Stomach (tissue), 9 donors: Measurements from ENCODE around the gene BACE2. TPM values are rescaled to one million over a fixed set of nuclear protein-coding genes. Genes with fewer than 3 reads are reported as not detected.
A peak's percentile ranks its signal among the peaks of the same experiment; 100 is the strongest.

Source experiments
- DNase-seq, 2 donors: peaks; one replicate each; pipeline versions ENCODE4 v3.0.0 to v3.0.0-alpha.2; 2013 to 2019
- H3K27ac ChIP-seq, 5 donors: fragments of 200-600 bp in 4 of 5; sonication (generic) in 4 of 5; one replicate each; pipeline ENCODE4 v1.5.1; 2013 to 2019; ENCODE audit warnings: mild to moderate bottlenecking in 1 of 5, moderate library complexity in 1 of 5
- H3K27me3 ChIP-seq, 3 donors: fragments of 200-600 bp; sonication (generic); one replicate each; pipeline ENCODE4 v1.5.1; 2017 to 2019; ENCODE audit warnings: mixed run types in 1 of 3
- H3K36me3 ChIP-seq, 4 donors: fragments of 200-600 bp; sonication (generic); 1 replicate in 3 of 4; 2 replicates in 1 of 4; pipeline ENCODE4 v1.5.1; 2016 to 2019
- H3K4me1 ChIP-seq, 4 donors: fragments of 200-600 bp; sonication (generic); one replicate each; pipeline ENCODE4 v1.5.1; 2016 to 2019
- H3K4me3 ChIP-seq, 4 donors: fragments of 200-600 bp; sonication (generic) in 3 of 4; one replicate each; pipeline ENCODE4 v1.5.1; 2016 to 2019; ENCODE audit warnings: mild to moderate bottlenecking in 1 of 4
- H3K9me3 ChIP-seq, 4 donors: fragments of 200-600 bp; sonication (generic); one replicate each; pipeline ENCODE4 v1.5.1; 2016 to 2019
- EP300 ChIP-seq: sonication (generic); formaldehyde crosslinking; IDR thresholded peaks from one replicate; pipeline ENCODE4 v1.6.1; 2017; ENCODE audit warnings: antibody characterized with exemption
- POLR2A ChIP-seq, 4 donors: fragments of 450-650 bp; IDR thresholded peaks; one replicate each; pipeline ENCODE4 v1.6.1; 2016; ENCODE audit warnings: antibody characterized with exemption in 4 of 4, control low read depth in 2 of 4, mild to moderate bottlenecking in 1 of 4, moderate library complexity in 1 of 4
- POLR2AphosphoS5 ChIP-seq, 3 donors: sonication (generic); formaldehyde crosslinking; IDR thresholded peaks; one replicate each; pipeline ENCODE4 v1.6.1; 2016; ENCODE audit warnings: antibody characterized with exemption in 3 of 3
- WGBS, 5 donors: extraction: QIAGEN DNeasy Blood & Tissue Kit in 3 of 5; methylation state at CpG; one replicate each; pipeline versions ENCODE4 v1.1.5 to v1.1.7; 2013 to 2018; 5-methylcytosine and 5-hydroxymethylcytosine counted together
- intact Hi-C: fragments of 100-400 bp; cut with DNase I; formaldehyde crosslinking; loops from one replicate; pipeline ENCODE4 v1.15.1; 2023; ENCODE audit warnings: low total_unique reads
- polyA plus RNA-seq, 3 donors: library from polyadenylated mRNA; stranded (reverse); fragments of 200-250 nt; gene quantifications; one replicate each; pipeline ENCODE4 v1.2.3, GENCODE V29; 2013
- total RNA-seq, 5 donors: library from RNA; depleted of rRNA; stranded (reverse); fragments of >200 nt; gene quantifications; one replicate each; pipeline versions ENCODE4 v1.1.0 to v1.2.3, GENCODE V29; 2014 to 2016
- TF ChIP-seq, protein P1 (sequence below), 7 experiments: fragments of 450-650 bp in 4 of 7; fragments of 200-600 bp in 3 of 7; sonication (generic) in 3 of 7; IDR thresholded peaks; one replicate each; pipeline ENCODE4 v1.5.1; 2016 to 2019; ENCODE audit warnings: antibody characterized with exemption in 7 of 7, control low read depth in 2 of 7, mild to moderate bottlenecking in 1 of 7
- donor health status: healthy with polysubstance abuse.
- donor health status: Bipolar disorder and iron deficiency.
- donor health status: healthy.

The BACE2 gene
- total and polyA plus RNA-seq, 8 donors, result 7.6 to 244 (median 51.4) TPM

DNA sequence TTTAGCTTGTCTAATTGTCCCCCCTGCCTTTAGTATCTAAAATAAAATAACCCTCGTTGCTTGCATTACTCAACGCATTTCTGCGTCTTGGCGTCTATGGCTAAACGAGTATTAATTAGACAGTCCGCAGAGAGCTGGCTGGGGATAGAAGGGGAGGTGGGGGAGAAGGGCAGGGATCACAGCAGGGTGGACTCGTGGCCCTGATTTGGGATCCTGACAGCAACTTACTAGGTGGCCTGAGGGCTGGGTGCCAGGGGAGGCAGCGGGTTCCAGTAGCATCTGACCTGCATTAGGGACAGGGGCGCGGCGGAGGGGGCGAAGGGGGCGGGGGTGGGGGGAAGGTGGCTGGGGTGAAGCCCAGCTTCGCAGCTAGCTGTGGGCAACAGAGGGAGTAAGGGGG, 1.1 kb upstream of the BACE2 start:
- Histone ChIP-seq H3K4me3 (peak overlapping the region; percentile 84 to 86 (median 86)), H3K4me1 (peaks cover 30 to 55% (median 47%) of the 10 kb centered on the region in 4 donors), H3K27ac (peak overlapping the region; percentile 95 to 98 (median 96)), H3K27me3 (peaks cover 0 to 20% (median 0%) of the 10 kb centered on the region in 3 donors), H3K36me3 (no peaks in the 10 kb centered on the region), H3K9me3 (no peaks in the 10 kb centered on the region)
- 11 to 41% (median 32%) methylated on average over 12 to 14 of the region's 14 CpGs for WGBS, 5 donors
- intact Hi-C loops, result no loop called here
- TF ChIP-seq POLR2AphosphoS5 (IDR thresholded peaks at IDR 0.05), result no peak
- no peak for TF ChIP-seq EP300
- DNase-seq, result peak in 1 of 2 donors; percentile 64

DNA sequence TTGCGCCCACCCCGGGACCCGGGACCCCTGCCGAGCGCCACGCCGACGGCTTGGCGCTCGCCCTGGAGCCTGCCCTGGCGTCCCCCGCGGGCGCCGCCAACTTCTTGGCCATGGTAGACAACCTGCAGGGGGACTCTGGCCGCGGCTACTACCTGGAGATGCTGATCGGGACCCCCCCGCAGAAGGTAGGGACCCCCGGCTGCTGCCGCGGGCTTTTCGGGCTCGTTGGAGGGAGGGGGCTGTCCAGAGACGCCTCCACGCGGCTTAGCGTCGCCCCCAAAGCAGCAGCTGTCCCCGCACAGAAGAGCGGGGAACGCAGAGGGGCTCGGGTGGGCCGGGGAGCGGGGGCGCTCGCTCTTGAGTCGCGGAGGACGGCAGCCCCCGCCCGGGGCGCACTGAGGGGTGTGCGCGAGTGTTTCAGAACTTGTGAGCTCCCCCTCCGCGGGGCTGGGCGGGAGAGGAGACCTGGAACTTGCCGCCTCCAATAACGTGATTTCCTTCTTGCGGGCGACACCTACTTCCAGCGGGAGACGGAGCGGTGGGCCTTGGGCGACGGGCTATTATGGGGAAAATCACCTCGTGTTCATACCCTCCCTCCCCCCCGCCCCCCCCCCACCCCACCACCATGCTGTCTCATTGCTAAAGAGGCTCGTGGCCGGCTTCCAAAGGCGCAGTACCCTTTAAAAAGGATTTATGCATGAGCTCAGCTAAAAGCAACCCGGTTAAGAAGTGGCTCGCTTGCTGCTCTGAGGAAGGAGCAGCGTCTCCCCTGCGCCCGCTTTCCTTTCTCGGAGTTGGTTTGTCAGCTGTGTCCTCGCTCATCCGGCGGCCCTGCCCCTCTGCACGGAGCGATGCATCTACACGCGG, 664 bp downstream of the BACE2 start:
- peaks cover 0 to 6% (median 0%) of the 10 kb centered on the region in 4 donors for H3K36me3 ChIP-seq
- TF ChIP-seq POLR2A (IDR thresholded peaks at IDR 0.05) (no peak), POLR2AphosphoS5 (IDR thresholded peaks at IDR 0.05) (peak in 2 of 3 donors; percentile 16 to 26)
- H3K4me1 ChIP-seq, result peaks cover 37 to 70% (median 59%) of the 10 kb centered on the region in 4 donors
- intact Hi-C loops, result no loop called here
- peak; percentile 56 to 84 for DNase-seq
- peak overlapping the region; percentile 84 to 86 (median 86) for H3K4me3 ChIP-seq
- no peaks in the 10 kb centered on the region for H3K9me3 ChIP-seq
- H3K27me3 ChIP-seq, result peaks cover 0 to 20% (median 0%) of the 10 kb centered on the region in 3 donors
- 0 to 1% (median 1%) methylated on average over 45 to 75 of the region's 75 CpGs for WGBS, 5 donors
- H3K27ac ChIP-seq, result peak overlapping the region; percentile 95 to 98 (median 96)

GRCh38 chr21:41169258-41169576, 1.3 kb downstream of the BACE2 start:
- H3K27ac ChIP-seq, result peak overlapping the region; percentile 95 to 98 (median 96)
- H3K27me3 ChIP-seq, result peaks cover 0 to 20% (median 0%) of the 10 kb centered on the region in 3 donors
- WGBS, 5 donors, result 1 to 4% (median 3%) methylated on average over 3 of the region's 3 CpGs
- no peaks in the 10 kb centered on the region for H3K9me3 ChIP-seq
- peaks cover 0 to 8% (median 0%) of the 10 kb centered on the region in 4 donors for H3K36me3 ChIP-seq
- TF ChIP-seq EP300 (no peak), POLR2A (IDR thresholded peaks at IDR 0.05) (no peak)
- TF ChIP-seq, protein P1, sequence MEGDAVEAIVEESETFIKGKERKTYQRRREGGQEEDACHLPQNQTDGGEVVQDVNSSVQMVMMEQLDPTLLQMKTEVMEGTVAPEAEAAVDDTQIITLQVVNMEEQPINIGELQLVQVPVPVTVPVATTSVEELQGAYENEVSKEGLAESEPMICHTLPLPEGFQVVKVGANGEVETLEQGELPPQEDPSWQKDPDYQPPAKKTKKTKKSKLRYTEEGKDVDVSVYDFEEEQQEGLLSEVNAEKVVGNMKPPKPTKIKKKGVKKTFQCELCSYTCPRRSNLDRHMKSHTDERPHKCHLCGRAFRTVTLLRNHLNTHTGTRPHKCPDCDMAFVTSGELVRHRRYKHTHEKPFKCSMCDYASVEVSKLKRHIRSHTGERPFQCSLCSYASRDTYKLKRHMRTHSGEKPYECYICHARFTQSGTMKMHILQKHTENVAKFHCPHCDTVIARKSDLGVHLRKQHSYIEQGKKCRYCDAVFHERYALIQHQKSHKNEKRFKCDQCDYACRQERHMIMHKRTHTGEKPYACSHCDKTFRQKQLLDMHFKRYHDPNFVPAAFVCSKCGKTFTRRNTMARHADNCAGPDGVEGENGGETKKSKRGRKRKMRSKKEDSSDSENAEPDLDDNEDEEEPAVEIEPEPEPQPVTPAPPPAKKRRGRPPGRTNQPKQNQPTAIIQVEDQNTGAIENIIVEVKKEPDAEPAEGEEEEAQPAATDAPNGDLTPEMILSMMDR (IDR thresholded peaks at IDR 0.05), result no peak
- H3K4me3 ChIP-seq, result peak overlapping the region; percentile 84 to 86 (median 86)
- H3K4me1 ChIP-seq, result peaks cover 37 to 72% (median 60%) of the 10 kb centered on the region in 4 donors
- no peak for DNase-seq
- intact Hi-C loops, result no loop called here

DNA sequence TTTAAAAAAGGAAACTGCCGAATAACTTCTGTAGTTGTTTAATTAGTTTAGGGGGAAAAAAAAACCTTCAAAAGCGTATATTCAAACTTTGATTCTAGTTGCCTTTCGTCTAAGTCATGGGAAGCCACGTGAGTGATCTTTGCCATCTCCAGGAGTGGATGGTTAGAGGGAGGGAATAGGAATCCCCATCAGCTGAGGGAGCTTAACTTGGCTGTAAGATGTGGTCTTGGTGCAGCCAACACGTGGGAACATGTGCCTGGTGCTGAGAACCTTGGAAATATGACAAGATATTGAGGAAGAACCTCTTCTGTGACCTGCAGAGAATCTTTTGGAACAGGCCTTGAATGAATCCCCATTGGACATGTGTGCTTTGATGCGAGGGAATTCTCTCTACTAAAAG, 1.7 kb downstream of the BACE2 start:
- Histone ChIP-seq H3K4me1 (peaks cover 37 to 72% (median 61%) of the 10 kb centered on the region in 4 donors), H3K27ac (peak overlapping the region; percentile 4 to 98 (median 95)), H3K36me3 (peaks cover 0 to 12% (median 2%) of the 10 kb centered on the region in 4 donors), H3K9me3 (no peaks in the 10 kb centered on the region), H3K4me3 (peak overlapping the region in 3 of 4 donors; percentile 85 to 86 (median 86)), H3K27me3 (peaks cover 0 to 20% (median 0%) of the 10 kb centered on the region in 3 donors)
- TF ChIP-seq POLR2A (IDR thresholded peaks at IDR 0.05) (no peak), EP300 (no peak), POLR2AphosphoS5 (IDR thresholded peaks at IDR 0.05) (no peak)
- TF ChIP-seq, protein P1 (IDR thresholded peaks at IDR 0.05), result no peak
- DNase-seq, result no peak
- 32 to 51% (median 39%) methylated on average over 6 of the region's 6 CpGs for WGBS, 5 donors
- intact Hi-C loops, result no loop called here

GRCh38 chr21:41170442-41170841, 2.5 kb downstream of the BACE2 start:
- H3K4me3 ChIP-seq, result peak overlapping the region in 3 of 4 donors; percentile 17 to 86 (median 86)
- H3K9me3 ChIP-seq, result no peaks in the 10 kb centered on the region
- peak; percentile 66 to 80 for DNase-seq
- WGBS, 5 donors, result 22 to 31% (median 23%) methylated on average over 2 of the region's 2 CpGs
- no peak for TF ChIP-seq POLR2AphosphoS5 (IDR thresholded peaks at IDR 0.05)
- TF ChIP-seq, protein P1 (IDR thresholded peaks at IDR 0.05), result peak in 6 of 7 experiments; percentile 4 to 66 (median 58)
- peak overlapping the region; percentile 81 to 98 (median 95) for H3K27ac ChIP-seq
- H3K4me1 ChIP-seq, result peaks cover 35 to 69% (median 59%) of the 10 kb centered on the region in 4 donors
- peaks cover 0 to 12% (median 2%) of the 10 kb centered on the region in 4 donors for H3K36me3 ChIP-seq
- intact Hi-C loops, result no loop called here
- peaks cover 0 to 20% (median 0%) of the 10 kb centered on the region in 3 donors for H3K27me3 ChIP-seq
